Activated naive CD4-positive, alpha-beta T cell treated with anti-CD3 and anti-CD28 coated beads, Interleukin-2, amount 10 ng/mL, durations not matched to agents 5 hours and 36 hours (primary cell): Measurements from ENCODE around the gene MMP25. TPM values are rescaled to one million over a fixed set of nuclear protein-coding genes. Genes with fewer than 3 reads are reported as not detected.

Experiments
- total RNA-seq, 2 experiments: library from RNA; stranded (reverse); gene quantifications; one replicate each; pipeline ENCODE4 v1.2.3, GENCODE V29; 2021

MMP25 gene, protein sequence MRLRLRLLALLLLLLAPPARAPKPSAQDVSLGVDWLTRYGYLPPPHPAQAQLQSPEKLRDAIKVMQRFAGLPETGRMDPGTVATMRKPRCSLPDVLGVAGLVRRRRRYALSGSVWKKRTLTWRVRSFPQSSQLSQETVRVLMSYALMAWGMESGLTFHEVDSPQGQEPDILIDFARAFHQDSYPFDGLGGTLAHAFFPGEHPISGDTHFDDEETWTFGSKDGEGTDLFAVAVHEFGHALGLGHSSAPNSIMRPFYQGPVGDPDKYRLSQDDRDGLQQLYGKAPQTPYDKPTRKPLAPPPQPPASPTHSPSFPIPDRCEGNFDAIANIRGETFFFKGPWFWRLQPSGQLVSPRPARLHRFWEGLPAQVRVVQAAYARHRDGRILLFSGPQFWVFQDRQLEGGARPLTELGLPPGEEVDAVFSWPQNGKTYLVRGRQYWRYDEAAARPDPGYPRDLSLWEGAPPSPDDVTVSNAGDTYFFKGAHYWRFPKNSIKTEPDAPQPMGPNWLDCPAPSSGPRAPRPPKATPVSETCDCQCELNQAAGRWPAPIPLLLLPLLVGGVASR
- total RNA-seq = 10 to 100 TPM; 34.8 to 35.5 TPM

DNA sequence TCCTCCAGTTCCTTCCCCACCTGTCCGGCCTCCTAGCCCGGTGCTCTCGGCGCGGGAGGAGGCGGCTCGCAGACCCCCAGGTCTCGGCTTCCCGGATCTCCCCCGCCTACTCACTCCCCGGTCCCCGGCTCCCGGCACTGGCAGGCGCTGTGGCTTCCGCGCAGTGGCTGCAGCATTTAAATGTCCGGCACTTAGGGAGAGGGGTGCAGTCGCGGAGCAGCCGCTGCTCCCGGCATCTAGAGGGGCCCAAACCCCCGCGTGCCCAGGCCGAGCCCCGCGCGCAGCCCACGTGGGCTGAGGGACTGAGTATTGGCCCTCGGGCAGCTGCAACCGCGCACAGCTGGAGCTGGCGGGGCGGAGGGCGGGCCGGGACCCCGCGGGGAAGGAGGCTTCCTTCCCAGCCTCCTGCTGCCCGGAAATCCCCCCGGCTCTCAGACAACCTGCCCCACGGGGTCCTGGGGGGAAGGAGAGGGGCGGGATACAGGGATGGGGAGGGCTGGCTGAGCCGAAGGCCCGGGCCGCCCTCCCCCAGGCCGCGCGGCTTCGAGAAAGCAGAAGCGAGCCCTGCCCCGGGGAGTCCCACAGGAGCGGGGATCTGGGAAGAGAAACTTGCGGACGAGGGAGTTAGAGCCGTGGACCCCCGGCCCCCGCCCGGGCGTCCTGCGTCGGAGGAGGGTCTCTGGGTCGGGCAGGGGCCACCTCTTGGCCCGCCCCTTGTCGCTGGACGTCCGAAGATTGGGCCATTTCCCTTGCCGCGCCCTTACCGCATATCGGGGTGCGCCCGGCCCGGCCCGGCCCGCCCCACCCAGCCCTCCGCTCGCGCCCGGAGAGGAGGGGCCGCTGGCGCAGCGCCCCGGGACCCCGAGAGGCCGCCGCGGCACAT, at the start of gene MMP25:
Gene MMP25 (plus strand): TSS at position 804 of the 883 bp plus-strand sequence. CDS start 357 bp downstream, outside the sequence.

DNA sequence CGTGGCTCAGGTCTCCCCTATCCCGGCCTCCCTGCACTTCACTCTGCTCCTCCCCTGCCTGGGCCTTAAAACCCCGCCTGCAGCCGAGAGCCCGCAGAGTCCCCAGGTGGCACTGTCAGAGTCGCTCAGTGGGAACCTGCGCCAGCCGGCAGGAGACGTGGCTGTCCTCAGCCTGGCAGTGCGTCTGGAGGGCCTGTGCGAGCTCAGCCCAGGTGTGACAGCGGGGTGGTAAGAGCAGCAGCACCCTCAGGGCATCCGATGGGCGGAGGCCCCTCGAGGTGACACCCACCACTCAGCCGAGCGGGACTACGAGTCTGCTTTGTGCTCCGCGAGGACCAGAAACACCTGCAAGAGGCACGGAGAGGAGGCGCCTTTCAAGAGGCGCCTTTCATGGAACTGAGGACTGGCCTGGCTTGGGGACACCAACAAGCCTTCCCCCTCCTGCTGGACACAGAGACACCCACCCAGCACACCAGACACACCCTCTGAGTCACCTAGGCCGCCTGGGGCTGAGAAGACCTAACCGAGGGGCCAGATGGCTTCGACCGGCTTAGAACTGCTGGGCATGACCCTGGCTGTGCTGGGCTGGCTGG, 33.4 kb upstream of the MMP25 start, which contains the start of gene CLDN9:
Gene CLDN9 (plus strand): TSS at position 96 of the 593 bp plus-strand sequence. CDS start 440 bp downstream, at position 536.

DNA sequence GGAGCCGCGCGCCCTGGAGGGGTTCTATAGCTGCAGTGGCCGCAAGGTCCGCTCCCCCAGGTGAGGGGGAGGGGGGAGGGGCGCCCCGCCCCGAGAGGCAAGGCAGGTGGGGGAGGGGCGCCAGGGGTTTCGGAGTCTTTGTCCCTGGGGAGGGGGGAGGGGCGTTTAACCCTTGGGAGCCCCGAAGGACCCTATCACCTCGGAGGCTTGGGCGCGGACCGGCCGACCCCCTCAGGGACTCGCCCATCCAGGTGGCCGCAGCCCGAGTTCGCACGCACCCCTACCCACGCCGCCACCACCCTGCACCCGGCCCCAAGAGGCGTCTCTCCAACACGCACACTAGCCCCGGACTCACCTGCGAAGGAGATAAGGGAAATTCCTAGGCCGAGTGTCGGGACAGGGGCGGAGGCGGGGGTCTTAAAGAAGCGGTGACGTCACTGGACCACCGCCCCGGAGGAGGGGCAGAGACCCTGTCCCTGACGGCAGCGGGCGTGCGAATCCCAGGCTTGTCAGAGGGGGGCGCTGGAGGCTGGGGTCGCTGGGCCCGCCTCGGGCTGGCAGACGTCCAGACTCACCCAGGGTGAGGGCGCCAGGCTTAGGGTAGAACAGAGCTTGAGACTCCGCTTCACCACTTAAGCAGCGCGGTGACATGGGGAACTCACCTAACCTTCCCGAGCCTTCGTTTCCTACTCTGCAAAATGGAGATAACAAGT, 28.4 kb upstream of the MMP25 start, which contains the start of gene CLDN6:
Gene CLDN6 (minus strand): TSS at position 390 of the 713 bp plus-strand sequence. CDS start 2,162 bp downstream, outside the sequence.

DNA sequence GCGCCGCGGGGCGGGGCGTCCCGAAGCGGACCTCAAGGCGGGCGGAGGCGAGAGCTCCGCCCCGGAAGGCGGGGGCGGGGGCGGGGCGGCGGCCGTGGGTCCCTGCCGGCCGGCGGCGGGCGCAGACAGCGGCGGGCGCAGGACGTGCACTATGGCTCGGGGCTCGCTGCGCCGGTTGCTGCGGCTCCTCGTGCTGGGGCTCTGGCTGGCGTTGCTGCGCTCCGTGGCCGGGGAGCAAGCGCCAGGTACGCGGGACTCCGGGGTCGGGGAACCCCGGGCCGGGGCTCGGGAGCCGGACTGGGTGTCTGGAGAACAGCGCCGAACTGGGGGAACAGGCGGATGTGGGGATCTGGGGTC, 26.1 kb upstream of the MMP25 start, which contains the start of gene TNFRSF12A:
Gene TNFRSF12A (plus strand): TSS at position 122 of the 357 bp plus-strand sequence. CDS start 30 bp downstream, at position 152.

DNA sequence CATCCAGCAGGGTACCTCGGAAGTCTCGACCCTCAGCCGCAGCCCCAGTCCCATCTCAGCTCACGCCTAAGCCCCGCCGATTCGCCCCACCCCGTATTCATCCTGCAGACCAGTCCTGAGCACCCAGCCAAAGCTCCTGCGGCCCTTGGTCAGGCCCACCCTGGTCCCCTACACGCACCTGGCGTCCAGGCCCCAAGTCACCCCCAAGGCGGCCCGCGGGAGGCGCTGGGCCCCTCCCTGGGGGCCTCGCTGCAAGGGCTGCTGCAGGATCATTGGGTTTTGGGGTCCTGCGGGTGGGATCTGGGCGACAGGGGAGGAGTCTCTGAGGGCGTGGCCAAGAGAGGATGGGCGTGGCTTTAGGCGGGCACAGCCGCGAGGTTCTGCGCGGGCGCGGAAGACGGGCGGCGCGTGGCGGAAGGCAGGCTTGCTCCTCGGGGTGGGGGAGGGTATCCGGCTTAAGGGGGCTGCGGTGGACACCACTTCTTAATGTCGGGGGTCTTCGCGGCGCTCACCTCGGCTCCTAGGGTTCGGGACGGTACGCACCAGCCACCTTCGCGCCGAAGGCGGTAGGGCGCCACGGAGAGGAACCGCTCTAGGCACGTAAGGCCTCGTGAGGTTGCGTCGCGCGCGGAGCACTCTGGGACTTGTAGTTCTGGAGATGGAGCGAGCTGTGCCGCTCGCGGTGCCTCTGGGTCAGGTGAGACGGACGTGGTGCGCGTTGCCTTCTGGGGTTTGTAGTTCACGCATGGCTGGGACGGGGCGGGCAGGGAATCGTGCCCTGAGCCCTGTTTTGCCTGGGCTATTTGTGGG, 22.5 kb upstream of the MMP25 start, which contains the start of the genes HCFC1R1 and THOC6:
Gene HCFC1R1 (minus strand): TSS at position 274 of the 810 bp plus-strand sequence. CDS start 1 bp downstream, at position 273.
Gene THOC6 (plus strand): TSS at position 367 of the 810 bp plus-strand sequence. CDS start 292 bp downstream, at position 659.

DNA sequence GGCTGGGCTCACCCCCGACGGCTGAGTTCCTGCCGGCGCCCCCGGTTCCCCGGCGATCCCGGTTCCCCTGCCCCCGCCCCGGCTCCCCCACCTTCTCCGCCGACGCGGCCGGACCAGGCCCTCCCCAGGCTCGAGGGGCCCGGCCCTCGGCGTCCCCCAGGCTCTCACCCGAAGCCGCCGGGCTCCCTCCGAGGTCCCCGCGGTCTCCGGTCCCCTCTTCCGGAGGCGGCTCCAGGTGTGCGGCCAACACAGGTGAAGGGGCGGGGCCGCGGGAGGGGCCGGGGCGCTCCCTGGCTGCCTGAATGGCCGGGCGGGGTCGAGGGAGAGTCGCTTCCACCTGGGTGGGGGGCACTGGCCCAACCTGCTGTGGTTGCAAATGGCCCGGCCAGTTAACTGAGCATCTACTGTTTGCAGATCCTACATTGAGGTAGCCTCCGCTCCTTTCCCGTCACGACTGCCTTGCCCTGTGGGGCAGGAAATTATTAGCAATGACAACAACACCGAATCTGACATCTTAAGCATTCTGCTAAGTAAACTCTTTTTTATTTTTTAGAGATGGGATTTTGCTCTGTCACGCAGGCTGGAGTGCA, 9.5 kb upstream of the MMP25 start, which contains the start of gene BICDL2:
Gene BICDL2 (minus strand): TSS at position 219 of the 590 bp plus-strand sequence. CDS start 1,448 bp downstream, outside the sequence.

DNA sequence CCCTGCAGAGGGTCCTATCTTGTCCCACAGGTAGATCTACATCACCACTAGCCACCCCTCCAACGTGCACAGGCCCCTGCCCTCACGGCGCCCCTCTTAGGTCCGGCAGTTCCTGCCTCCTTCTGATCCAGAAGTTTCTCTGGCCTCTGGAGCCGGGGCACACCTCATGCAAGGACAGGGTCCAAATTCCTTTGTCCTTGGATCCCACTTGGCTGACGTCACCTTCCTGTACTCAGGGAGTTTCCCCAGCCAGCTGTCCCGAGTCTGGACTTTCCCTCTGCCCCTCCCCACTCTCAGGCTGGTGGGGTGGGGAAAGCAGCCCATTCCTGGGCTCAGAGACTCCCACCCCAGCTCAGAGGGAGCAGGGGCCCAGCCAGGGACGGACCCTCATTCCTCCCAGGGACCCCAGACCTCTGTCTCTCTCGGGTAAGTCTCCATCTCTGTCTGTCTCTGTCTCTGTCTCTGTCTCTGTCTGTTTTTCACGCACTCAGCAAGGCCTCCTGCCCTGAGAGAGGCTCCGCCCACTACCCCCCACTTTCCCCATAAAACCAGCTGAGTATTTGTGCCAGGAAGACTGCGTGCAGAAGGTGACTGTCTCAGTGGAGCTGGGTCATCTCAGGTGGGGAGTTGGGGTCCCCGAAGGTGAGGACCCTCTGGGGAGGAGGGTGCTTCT, 18.8 kb downstream of the MMP25 start, which contains the start of gene IL32:
Gene IL32 (plus strand): TSS at position 572 of the 673 bp plus-strand sequence. CDS start 172 bp downstream, outside the sequence.

DNA sequence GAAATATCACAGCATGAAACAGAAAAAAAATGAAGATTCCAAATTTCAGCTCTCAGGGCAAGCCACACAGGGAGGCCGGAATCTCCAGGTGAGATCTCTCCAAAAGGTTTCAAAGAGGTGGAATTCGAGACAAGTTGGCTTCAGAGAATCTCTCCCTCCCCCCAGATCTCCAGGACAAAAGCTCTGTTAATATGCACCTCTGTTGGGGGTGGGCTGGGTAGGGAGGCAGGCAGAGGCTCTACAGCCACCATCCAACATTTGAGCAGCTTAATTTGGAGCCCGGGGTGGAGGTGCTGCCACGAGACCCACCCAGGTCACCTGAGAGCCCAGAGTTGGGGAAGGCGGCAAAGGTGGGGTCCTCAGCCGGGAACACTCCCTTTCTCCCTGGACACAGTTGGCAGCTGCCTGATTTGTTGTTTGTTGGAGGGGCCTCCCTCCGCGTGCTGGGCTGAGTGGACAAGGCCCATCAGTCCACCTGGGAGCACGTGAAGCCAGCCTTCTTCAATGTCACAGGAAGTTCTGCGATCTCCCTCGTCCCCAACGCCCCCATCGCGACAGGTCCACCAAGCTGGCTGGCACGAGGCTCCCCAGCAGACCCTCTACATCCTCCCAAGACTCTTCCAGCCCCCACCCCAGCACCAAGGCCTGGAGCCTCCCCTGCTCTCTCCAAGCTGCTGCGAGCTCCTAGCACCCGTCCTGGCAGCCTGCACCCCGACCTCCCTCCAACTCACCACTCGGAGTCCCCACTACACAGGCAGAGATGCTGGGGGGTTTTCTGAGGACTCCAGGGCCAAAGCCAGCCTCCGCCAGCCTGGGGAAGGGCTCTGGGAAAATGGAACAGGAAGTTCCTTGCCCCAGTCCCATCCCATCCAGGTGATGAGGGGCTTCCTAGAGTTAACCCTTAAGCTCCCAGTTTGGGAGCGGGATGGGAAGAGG, 52.4 kb downstream of the MMP25 start, which contains the start of gene ZSCAN10:
Gene ZSCAN10 (minus strand): TSS at position 836 of the 936 bp plus-strand sequence. CDS start 6,357 bp downstream, outside the sequence.

Other genes starting within 250 kb of the MMP25 start
- not detected for gene PRSS41, start 248.1 kb upstream of the MMP25 start, total RNA-seq
- gene PRSS21, start 229.3 kb upstream of the MMP25 start, total RNA-seq = 1 to 10 TPM; 1.7 to 1.8 TPM
- 1 to 10 TPM; 1.4 to 1.6 TPM for gene ZG16B, start 216.3 kb upstream of the MMP25 start, total RNA-seq
- gene PRSS22, start 188.4 kb upstream of the MMP25 start, total RNA-seq = not detected
- gene FLYWCH2, start 163.3 kb upstream of the MMP25 start, total RNA-seq = 10 to 100 TPM; 21.2 to 22.4 TPM
- gene FLYWCH1, start 134.6 kb upstream of the MMP25 start, total RNA-seq = 10 to 100 TPM; 50.6 to 52.3 TPM
- gene KREMEN2, start 82.3 kb upstream of the MMP25 start, total RNA-seq = not detected
- 10 to 100 TPM; 36.0 to 37.0 TPM for gene PAQR4, start 77.2 kb upstream of the MMP25 start, total RNA-seq
- gene PKMYT1, start 66.1 kb upstream of the MMP25 start, total RNA-seq = 10 to 100 TPM; 89.1 to 99.3 TPM
- under 1 TPM; 0.29 to 0.30 TPM for gene CLDN9, start 33.6 kb upstream of the MMP25 start, total RNA-seq
- not detected for gene CLDN6, start 28.4 kb upstream of the MMP25 start, total RNA-seq
- 1 to 10 TPM; 2.9 to 3.8 TPM for gene TNFRSF12A, start 26.2 kb upstream of the MMP25 start, total RNA-seq
- 10 to 100 TPM; 37.2 to 39.1 TPM for gene HCFC1R1, start 22.6 kb upstream of the MMP25 start, total RNA-seq
- 10 to 100 TPM; 49.4 to 52.3 TPM for gene THOC6, start 22.5 kb upstream of the MMP25 start, total RNA-seq
- 1 to 10 TPM; 1.1 to 1.2 TPM for gene BICDL2, start 9.6 kb upstream of the MMP25 start, total RNA-seq
- 1,000 to 10,000 TPM; 2,121 to 2,176 TPM for gene IL32, start 19.1 kb downstream of the MMP25 start, total RNA-seq
- under 1 TPM; 0.24 to 0.28 TPM for gene ZSCAN10, start 52.7 kb downstream of the MMP25 start, total RNA-seq
- not detected for gene ZNF205, start 66.0 kb downstream of the MMP25 start, total RNA-seq
- gene ZNF213, start 88.5 kb downstream of the MMP25 start, total RNA-seq = 1 to 10 TPM; 9.7 to 9.8 TPM
- not detected for gene OR1F1, start 141.6 kb downstream of the MMP25 start, total RNA-seq
- gene ZNF200, start 188.6 kb downstream of the MMP25 start, total RNA-seq = 10 to 100 TPM; 13.4 to 13.7 TPM
- gene MEFV, start 210.1 kb downstream of the MMP25 start, total RNA-seq = under 1 TPM; 0.51 to 0.81 TPM
- 10 to 100 TPM; 23.7 to 27.2 TPM for gene ZNF263, start 236.9 kb downstream of the MMP25 start, total RNA-seq